OCI-LY7 (cell line): ENCODE results near the gene PLCB1. TPM values are rescaled to one million over a fixed set of nuclear protein-coding genes. Genes with fewer than 3 reads are reported as not detected.

Experiments
- BruUV-seq: library from RNA; stranded (reverse); fragments of 400-500 nt; replicated peaks from 2 replicates; lab custom pipeline; 2021; lab: Mats Ljungman, UMichigan
- CTCF ChIA-PET: fragments of 300-600 bp; sonication (Branson Sonifier 250); formaldehyde crosslinking; loops from one replicate; lab custom pipeline; 2022; ENCODE audit warnings: antibody characterized with exemption; ENCODE audit not compliant: unreplicated experiment; lab: Charles Lee
- POLR2A ChIA-PET: fragments of 300-600 bp; sonication (Branson Sonifier 250); formaldehyde crosslinking; loops from one replicate; lab custom pipeline; 2022; ENCODE audit warnings: antibody characterized with exemption; lab: Charles Lee
- DNase-seq: peaks from one replicate; pipeline ENCODE4 v3.0.0-alpha.2; 2015; ENCODE audit warnings: low spot score
- H2AFZ ChIP-seq: fragments of 200-600 bp; sonication (generic), shearing (Covaris generic); 2 replicates; pipeline ENCODE4 v1.6.1; 2014; ENCODE audit warnings: mild to moderate bottlenecking, antibody characterized with exemption, low read length, moderate library complexity
- H3K27ac ChIP-seq: fragments of 200-600 bp; sonication (generic); 2 replicates; pipeline ENCODE4 v1.5.1; 2014; ENCODE audit warnings: mixed run types, low read depth, mild to moderate bottlenecking, moderate library complexity, low read length, inconsistent platforms; ENCODE audit not compliant: poor library complexity, severe bottlenecking
- H3K36me3 ChIP-seq: fragments of 200-600 bp; sonication (generic); 2 replicates; pipeline ENCODE4 v1.6.1; 2014; ENCODE audit warnings: mild to moderate bottlenecking, antibody characterized with exemption, low read length, moderate library complexity, mixed read lengths; ENCODE audit not compliant: insufficient read depth
- H3K4me1 ChIP-seq: fragments of 200-600 bp; sonication (generic); 2 replicates; pipeline ENCODE4 v1.5.1; 2014; ENCODE audit warnings: mild to moderate bottlenecking, low read length; ENCODE audit not compliant: insufficient read depth, poor library complexity, severe bottlenecking
- H3K4me2 ChIP-seq: fragments of 200-600 bp; sonication (generic); 2 replicates; pipeline ENCODE4 v1.6.1; 2014; ENCODE audit warnings: mild to moderate bottlenecking, low read length
- H3K4me3 ChIP-seq: fragments of 200-600 bp; sonication (generic); 2 replicates; pipeline ENCODE4 v1.5.1; 2014; ENCODE audit warnings: mild to moderate bottlenecking, low read depth, low read length; ENCODE audit not compliant: poor library complexity, severe bottlenecking
- H3K79me2 ChIP-seq: fragments of 200-600 bp; sonication (generic); 2 replicates; pipeline ENCODE4 v1.6.1; 2016; ENCODE audit warnings: low read depth, mild to moderate bottlenecking, low read length, moderate library complexity, mixed read lengths; ENCODE audit not compliant: insufficient read depth
- H3K9me2 ChIP-seq: fragments of 200-600 bp; sonication (generic); 2 replicates; pipeline ENCODE4 v1.6.1; 2016; ENCODE audit warnings: mild to moderate bottlenecking, low read length, mixed read lengths; ENCODE audit not compliant: insufficient read depth
- H3K9me3 ChIP-seq: fragments of 200-600 bp; sonication (generic); 2 replicates; pipeline ENCODE4 v1.6.1; 2014; ENCODE audit warnings: mild to moderate bottlenecking, mixed run types, low read length, mixed read lengths
- H4K20me1 ChIP-seq: fragments of 200-600 bp; sonication (generic); 2 replicates; pipeline ENCODE4 v1.6.1; 2014; ENCODE audit warnings: mild to moderate bottlenecking, antibody characterized with exemption, low read length, moderate library complexity, mixed read lengths; ENCODE audit not compliant: insufficient read depth
- CTCF ChIP-seq: fragments of 200-600 bp; sonication (generic); conservative IDR thresholded peaks from 2 replicates; pipeline ENCODE4 v1.5.1; 2014; ENCODE audit warnings: mild to moderate bottlenecking, antibody characterized with exemption, low read length, moderate library complexity, mixed read lengths
- EZH2phosphoT487 ChIP-seq: fragments of 200-600 bp; sonication (generic); IDR thresholded peaks from 2 replicates; pipeline ENCODE4 v1.6.1; 2018; ENCODE audit warnings: low read depth, borderline replicate concordance, mild to moderate bottlenecking, mixed run types, antibody characterized with exemption, low read length, moderate library complexity, mixed read lengths
- intact Hi-C: fragments of 100-400 bp; cut with micrococcal nuclease; formaldehyde crosslinking; loops from one replicate; pipeline ENCODE4 v1.10.0; 2022; ENCODE audit not compliant: unreplicated experiment
- total RNA-seq, 2 experiments: library from RNA; depleted of rRNA in 1 of 2; stranded (reverse); fragments of >200 nt in 1 of 2; shearing (Covaris generic) in 1 of 2; gene quantifications; 2 replicates each; pipeline ENCODE4 v1.2.3, GENCODE V29; 2014 to 2022

Gene PLCB1
- total RNA-seq, 2 experiments from 2014 or later: 14.6 to 30.5 TPM

DNA sequence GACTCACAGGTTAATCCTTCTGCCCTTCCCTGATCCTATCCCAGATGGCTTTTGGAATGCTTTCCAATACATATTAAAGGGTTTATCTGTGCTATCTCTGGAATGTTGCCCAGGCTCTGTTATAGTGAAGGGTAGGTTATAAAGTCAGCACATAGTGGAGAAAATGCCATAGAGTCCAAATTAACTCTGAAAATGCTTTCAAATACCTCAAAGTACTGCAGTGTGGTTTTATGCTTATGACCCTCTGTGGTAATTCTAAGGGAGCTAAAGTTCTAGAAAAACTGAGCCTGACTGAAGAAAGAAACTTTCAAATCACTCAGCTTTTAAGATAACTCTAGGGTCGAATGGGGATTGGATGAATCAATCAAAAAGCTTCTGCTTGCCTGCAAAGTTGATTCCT is 159.8 kb downstream of the PLCB1 start:
- no peaks in the 10 kb centered on the region for H3K4me1 ChIP-seq
- TF ChIP-seq CTCF: no peak
- TF ChIP-seq EZH2phosphoT487: no peak
- H3K9me2 ChIP-seq: no peaks in the 10 kb centered on the region
- no peak overlapping the region for H3K27ac ChIP-seq
- no TSS peak for BruUV-seq
- no peaks in the 10 kb centered on the region for H3K9me3 ChIP-seq
- no peak for DNase-seq
- POLR2A ChIA-PET: interaction anchor here (0.9 kb wide), 1 partner anchor 11 kb away, joined by 5 read pairs; no protein-coding TSS in a partner anchor
- no peak overlapping the region for H3K4me3 ChIP-seq
- intact Hi-C loops: no loop called here
- no peak overlapping the region for H2AFZ ChIP-seq
- H4K20me1 ChIP-seq: no peaks in the 10 kb centered on the region
- no peak overlapping the region for H3K4me2 ChIP-seq
- H3K36me3 ChIP-seq: no peaks in the 10 kb centered on the region
- no peaks in the 10 kb centered on the region for H3K79me2 ChIP-seq
- CTCF ChIA-PET: no interaction called here

- Histone ChIP-seq H3K4me1 (no peaks in the 10 kb centered on the region), H3K27ac (no peak overlapping the region), H3K9me3 (no peaks in the 10 kb centered on the region), H4K20me1 (no peaks in the 10 kb centered on the region), H3K9me2 (no peaks in the 10 kb centered on the region), H2AFZ (no peak overlapping the region), H3K79me2 (no peaks in the 10 kb centered on the region), H3K4me2 (no peak overlapping the region), H3K4me3 (no peak overlapping the region), H3K36me3 (no peaks in the 10 kb centered on the region)
- intact Hi-C loops: no loop called here
- POLR2A ChIA-PET: no interaction called here
- CTCF ChIA-PET: no interaction called here
- no peak for DNase-seq
- no peak for TF ChIP-seq EZH2phosphoT487
- no peak for TF ChIP-seq CTCF
- BruUV-seq: no TSS peak
Measured at GRCh38 chr20:8292793-8293192, 160.7 kb downstream of the PLCB1 start.

- no peaks in the 10 kb centered on the region for H4K20me1 ChIP-seq
- H3K79me2 ChIP-seq: no peaks in the 10 kb centered on the region
- H3K4me3 ChIP-seq: no peak overlapping the region
- no peaks in the 10 kb centered on the region for H3K4me1 ChIP-seq
- CTCF ChIA-PET: no interaction called here
- H3K9me2 ChIP-seq: no peaks in the 10 kb centered on the region
- no peak overlapping the region for H3K4me2 ChIP-seq
- POLR2A ChIA-PET: no interaction called here
- intact Hi-C loops: no loop called here
- no peaks in the 10 kb centered on the region for H3K9me3 ChIP-seq
- DNase-seq: no peak
- TF ChIP-seq EZH2phosphoT487 (no peak), CTCF (no peak)
- BruUV-seq: no TSS peak
- no peak overlapping the region for H2AFZ ChIP-seq
- no peaks in the 10 kb centered on the region for H3K36me3 ChIP-seq
- no peak overlapping the region for H3K27ac ChIP-seq
Measured at GRCh38 chr20:8293750-8294149, 161.7 kb downstream of the PLCB1 start.
